CD4-positive, alpha-beta T cell (primary cell): ENCODE results near the gene CNNM3. TPM values are rescaled to one million over a fixed set of nuclear protein-coding genes. Genes with fewer than 3 reads are reported as not detected.
A peak's percentile ranks its signal among the peaks of the same experiment; 100 is the strongest.

Source experiments
- ATAC-seq: fragments of 200-7000 bp; cut with Tn5 transposase; one replicate; pipeline ENCODE4 v1.10.0; 2022; ENCODE audit warnings: mild to moderate bottlenecking; ENCODE audit not compliant: poor library complexity
- CTCF ChIA-PET: fragments of 350-600 bp; sonication (Branson Sonifier 250); formaldehyde crosslinking; loops from one replicate; lab custom pipeline; 2021; ENCODE audit warnings: antibody characterized with exemption, inconsistent platforms; lab: Charles Lee
- POLR2A ChIA-PET: fragments of 350-600 bp; sonication (Branson Sonifier 250); formaldehyde crosslinking; loops from one replicate; lab custom pipeline; 2021; ENCODE audit warnings: antibody characterized with exemption, inconsistent platforms; lab: Charles Lee
- DNase-seq, 14 experiments: peaks; one replicate each; pipeline ENCODE4 v3.0.0-alpha.2; 2013 to 2020; ENCODE audit warnings: mixed read lengths in 2 of 14
- H3K27ac ChIP-seq, 2 donors: one replicate each; pipeline versions ENCODE4 v1.5.1 to v1.7.0; 2013; ENCODE audit warnings: low read length in 2 of 2, low read depth in 1 of 2, mild to moderate bottlenecking in 1 of 2
- H3K27me3 ChIP-seq, 2 experiments: 1 replicate in 1 of 2; 2 replicates in 1 of 2; pipeline versions ENCODE4 v1.6.1 to v1.7.0; 2013; ENCODE audit warnings: low read length in 2 of 2, control low read depth in 1 of 2, mild to moderate bottlenecking in 1 of 2, moderate library complexity in 1 of 2; ENCODE audit not compliant: insufficient read depth in 2 of 2, control insufficient read depth in 1 of 2
- H3K36me3 ChIP-seq: one replicate; pipeline ENCODE4 v1.6.1; 2013; ENCODE audit warnings: low read length, control low read depth; ENCODE audit not compliant: insufficient read depth
- H3K4me1 ChIP-seq: one replicate; pipeline ENCODE4 v1.6.1; 2013; ENCODE audit warnings: low read length, control low read depth; ENCODE audit not compliant: insufficient read depth
- H3K4me3 ChIP-seq: one replicate; pipeline ENCODE4 v1.5.1; 2013; ENCODE audit warnings: mild to moderate bottlenecking, low read length, moderate library complexity
- H3K9me3 ChIP-seq, 2 experiments: 1 replicate in 1 of 2; 2 replicates in 1 of 2; pipeline versions ENCODE4 v1.6.1 to v1.7.0; 2013; ENCODE audit warnings: low read length in 2 of 2, mild to moderate bottlenecking in 2 of 2, control low read depth in 1 of 2, moderate library complexity in 1 of 2; ENCODE audit not compliant: control insufficient read depth in 1 of 2, insufficient read depth in 1 of 2
- H3K27ac Mint-ChIP-seq: one replicate; pipeline ENCODE4 v1.8.0; 2020; ENCODE audit warnings: mixed read lengths
- H3K27me3 Mint-ChIP-seq: one replicate; pipeline ENCODE4 v1.8.0; 2021; ENCODE audit warnings: mixed read lengths
- H3K36me3 Mint-ChIP-seq: one replicate; pipeline ENCODE4 v1.8.0; 2021; ENCODE audit warnings: low read depth, mixed read lengths
- H3K4me1 Mint-ChIP-seq: one replicate; pipeline ENCODE4 v1.8.0; 2021; ENCODE audit warnings: low read depth, mixed read lengths
- H3K4me3 Mint-ChIP-seq: one replicate; pipeline ENCODE4 v1.8.0; 2020; ENCODE audit warnings: mild to moderate bottlenecking, mixed read lengths
- H3K9me3 Mint-ChIP-seq: one replicate; pipeline ENCODE4 v1.8.0; 2020; ENCODE audit warnings: mixed read lengths
- CTCF ChIP-seq: fragments of 200-600 bp; IDR thresholded peaks from one replicate; pipeline ENCODE4 v1.8.0; 2022; ENCODE audit warnings: antibody characterized with exemption, mild to moderate bottlenecking
- intact Hi-C, 2 experiments: fragments of 100-400 bp; cut with DNase I in 1 of 2; cut with micrococcal nuclease in 1 of 2; formaldehyde crosslinking; loops; one replicate each; pipeline versions ENCODE4 v1.15.1 to v1.9.0; 2023 to 2025; cut with DNase I, micrococcal nuclease
- total RNA-seq, 174 experiments: library from RNA in 2 of 174; stranded (reverse) in 2 of 174; gene quantifications; one replicate each; pipeline ENCODE4 v1.2.3 and lab custom pipeline; 2021 to 2026

The CNNM3 gene
- total RNA-seq, 2 experiments from 2014 or later: 48.7 to 53.5 TPM

GRCh38 chr2:96772903-96773671 lies 43.0 kb upstream of the CNNM3 start:
- CTCF ChIA-PET: interaction anchor here (0.5 to 2.2 kb wide), 7 partner anchors 8 to 366 kb away, joined by 3 to 17 read pairs (median 5); partner anchors contain the start of genes ANKRD39, CNNM3 and CNNM4
- H3K36me3 ChIP-seq: peaks cover 3% of the 10 kb centered on the region
- peak overlapping the region in 1 of 2 donors; percentile 20 for H3K27ac ChIP-seq
- ATAC-seq (no peak), DNase-seq (peak in 2 of 14 experiments; percentile 13 to 27)
- Mint-ChIP-seq H3K4me3 (peak overlapping the region; percentile 50), H3K27me3 (no peaks in the 10 kb centered on the region), H3K4me1 (peaks cover 27% of the 10 kb centered on the region), H3K27ac (peak overlapping the region; percentile 91), H3K36me3 (no peaks in the 10 kb centered on the region), H3K9me3 (no peaks in the 10 kb centered on the region)
- H3K9me3 ChIP-seq: no peaks in the 10 kb centered on the region
- no peaks in the 10 kb centered on the region for H3K27me3 ChIP-seq
- intact Hi-C loops: loop anchor here in 1 of 2 experiments (10.0 kb wide), 1 partner anchor 48 kb away; no protein-coding TSS in a partner anchor
- H3K4me1 ChIP-seq: peaks cover 26% of the 10 kb centered on the region
- POLR2A ChIA-PET: interaction anchor here (1.2 to 2.4 kb wide), 7 partner anchors 10 to 236 kb away, joined by 5 to 33 read pairs (median 10); partner anchors contain the start of genes ANKRD39, ARID5A, CNNM3 and CNNM4
- no peak for TF ChIP-seq CTCF
- peak overlapping the region; percentile 68 for H3K4me3 ChIP-seq

GRCh38 chr2:96773922-96774321 lies 42.1 kb upstream of the CNNM3 start:
- peaks cover 26% of the 10 kb centered on the region for H3K4me1 ChIP-seq
- CTCF ChIA-PET: interaction anchor here (0.5 to 2.2 kb wide), 9 partner anchors 9 to 366 kb away, joined by 3 to 17 read pairs (median 5); partner anchors contain the start of genes ANKRD39, CNNM3 and CNNM4
- DNase-seq (peak; percentile 17 to 81 (median 45)), ATAC-seq (peak; percentile 88)
- Mint-ChIP-seq H3K4me3 (peak overlapping the region; percentile 96), H3K4me1 (peaks cover 22% of the 10 kb centered on the region), H3K9me3 (no peaks in the 10 kb centered on the region), H3K27me3 (no peaks in the 10 kb centered on the region), H3K27ac (peak overlapping the region; percentile 91), H3K36me3 (no peaks in the 10 kb centered on the region)
- H3K36me3 ChIP-seq: peaks cover 3% of the 10 kb centered on the region
- TF ChIP-seq CTCF: no peak
- no peaks in the 10 kb centered on the region for H3K27me3 ChIP-seq
- intact Hi-C loops: loop anchor here in 1 of 2 experiments (10.0 kb wide), 1 partner anchor 49 kb away; no protein-coding TSS in a partner anchor
- POLR2A ChIA-PET: interaction anchor here (0.7 to 2.4 kb wide), 9 partner anchors 11 to 237 kb away, joined by 3 to 33 read pairs (median 9); partner anchors contain the start of genes ANKRD39, ARID5A, CNNM3 and CNNM4
- no peaks in the 10 kb centered on the region for H3K9me3 ChIP-seq
- H3K27ac ChIP-seq: peak overlapping the region; percentile 50 to 70
- peak overlapping the region; percentile 68 for H3K4me3 ChIP-seq

GRCh38 chr2:96775160-96775559 lies 40.9 kb upstream of the CNNM3 start:
- H3K27ac ChIP-seq: no peak overlapping the region
- no peaks in the 10 kb centered on the region for H3K9me3 ChIP-seq
- intact Hi-C loops: loop anchor here in 1 of 2 experiments (10.0 kb wide), 1 partner anchor 50 kb away; no protein-coding TSS in a partner anchor
- Mint-ChIP-seq H3K4me3 (peak overlapping the region; percentile 61), H3K36me3 (no peaks in the 10 kb centered on the region), H3K9me3 (no peaks in the 10 kb centered on the region), H3K4me1 (peaks cover 22% of the 10 kb centered on the region), H3K27me3 (no peaks in the 10 kb centered on the region), H3K27ac (peak overlapping the region; percentile 91)
- DNase-seq (no peak), ATAC-seq (no peak)
- H3K36me3 ChIP-seq: peaks cover 4% of the 10 kb centered on the region
- H3K4me1 ChIP-seq: peaks cover 26% of the 10 kb centered on the region
- ChIA-PET POLR2A (interaction anchor here (1.8 to 2.4 kb wide), 2 partner anchors 32 to 42 kb away, joined by 10 to 21 read pairs; partner anchors contain the start of gene CNNM3), CTCF (interaction anchor here (0.9 to 2.2 kb wide), 3 partner anchors 8 to 83 kb away, joined by 4 to 17 read pairs (median 4); partner anchors contain the start of genes ANKRD39 and CNNM4)
- TF ChIP-seq CTCF: no peak
- no peak overlapping the region for H3K4me3 ChIP-seq
- no peaks in the 10 kb centered on the region for H3K27me3 ChIP-seq
